Measurements from ENCODE around the gene PNPLA5.

DNA sequence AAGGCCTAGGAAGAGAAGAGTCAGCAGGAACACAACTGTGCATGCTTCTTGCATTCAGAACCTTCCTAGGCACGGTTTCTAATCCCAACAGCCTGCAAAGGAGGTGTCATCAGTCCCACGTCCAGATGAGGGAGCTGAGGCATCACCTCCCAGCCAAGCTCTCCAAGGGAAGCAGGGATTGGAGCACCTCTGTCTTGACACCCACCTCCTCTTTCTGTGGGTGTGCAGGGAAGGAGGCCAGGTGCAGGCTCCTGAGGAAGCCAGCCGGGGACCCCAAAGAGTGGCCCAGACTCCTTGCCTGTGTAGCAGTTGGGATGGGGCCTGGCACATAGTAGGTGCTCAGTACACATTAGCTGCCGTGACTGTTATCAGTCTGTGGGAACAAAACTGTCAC is 2.0 kb downstream of the PNPLA5 start:
- TF ChIP-seq RAD21 (IDR thresholded peaks at IDR 0.05; ENCODE audit: low read depth) (no peak), EP300 (IDR thresholded peaks at IDR 0.05; ENCODE audit: borderline replicate concordance) (no peak)
- TF ChIP-seq, protein P1, sequence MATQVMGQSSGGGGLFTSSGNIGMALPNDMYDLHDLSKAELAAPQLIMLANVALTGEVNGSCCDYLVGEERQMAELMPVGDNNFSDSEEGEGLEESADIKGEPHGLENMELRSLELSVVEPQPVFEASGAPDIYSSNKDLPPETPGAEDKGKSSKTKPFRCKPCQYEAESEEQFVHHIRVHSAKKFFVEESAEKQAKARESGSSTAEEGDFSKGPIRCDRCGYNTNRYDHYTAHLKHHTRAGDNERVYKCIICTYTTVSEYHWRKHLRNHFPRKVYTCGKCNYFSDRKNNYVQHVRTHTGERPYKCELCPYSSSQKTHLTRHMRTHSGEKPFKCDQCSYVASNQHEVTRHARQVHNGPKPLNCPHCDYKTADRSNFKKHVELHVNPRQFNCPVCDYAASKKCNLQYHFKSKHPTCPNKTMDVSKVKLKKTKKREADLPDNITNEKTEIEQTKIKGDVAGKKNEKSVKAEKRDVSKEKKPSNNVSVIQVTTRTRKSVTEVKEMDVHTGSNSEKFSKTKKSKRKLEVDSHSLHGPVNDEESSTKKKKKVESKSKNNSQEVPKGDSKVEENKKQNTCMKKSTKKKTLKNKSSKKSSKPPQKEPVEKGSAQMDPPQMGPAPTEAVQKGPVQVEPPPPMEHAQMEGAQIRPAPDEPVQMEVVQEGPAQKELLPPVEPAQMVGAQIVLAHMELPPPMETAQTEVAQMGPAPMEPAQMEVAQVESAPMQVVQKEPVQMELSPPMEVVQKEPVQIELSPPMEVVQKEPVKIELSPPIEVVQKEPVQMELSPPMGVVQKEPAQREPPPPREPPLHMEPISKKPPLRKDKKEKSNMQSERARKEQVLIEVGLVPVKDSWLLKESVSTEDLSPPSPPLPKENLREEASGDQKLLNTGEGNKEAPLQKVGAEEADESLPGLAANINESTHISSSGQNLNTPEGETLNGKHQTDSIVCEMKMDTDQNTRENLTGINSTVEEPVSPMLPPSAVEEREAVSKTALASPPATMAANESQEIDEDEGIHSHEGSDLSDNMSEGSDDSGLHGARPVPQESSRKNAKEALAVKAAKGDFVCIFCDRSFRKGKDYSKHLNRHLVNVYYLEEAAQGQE (IDR thresholded peaks at IDR 0.05; ENCODE audit: low read depth): no peak
- TF ChIP-seq, protein P2, sequence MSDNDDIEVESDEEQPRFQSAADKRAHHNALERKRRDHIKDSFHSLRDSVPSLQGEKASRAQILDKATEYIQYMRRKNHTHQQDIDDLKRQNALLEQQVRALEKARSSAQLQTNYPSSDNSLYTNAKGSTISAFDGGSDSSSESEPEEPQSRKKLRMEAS (IDR thresholded peaks at IDR 0.05): no peak
- TF ChIP-seq, protein P3, sequence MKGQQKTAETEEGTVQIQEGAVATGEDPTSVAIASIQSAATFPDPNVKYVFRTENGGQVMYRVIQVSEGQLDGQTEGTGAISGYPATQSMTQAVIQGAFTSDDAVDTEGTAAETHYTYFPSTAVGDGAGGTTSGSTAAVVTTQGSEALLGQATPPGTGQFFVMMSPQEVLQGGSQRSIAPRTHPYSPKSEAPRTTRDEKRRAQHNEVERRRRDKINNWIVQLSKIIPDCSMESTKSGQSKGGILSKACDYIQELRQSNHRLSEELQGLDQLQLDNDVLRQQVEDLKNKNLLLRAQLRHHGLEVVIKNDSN (IDR thresholded peaks at IDR 0.05): no peak

Data from Ishikawa (cell line).